K562 (cell line): ENCODE results near the gene SLC16A4. TPM values are rescaled to one million over a fixed set of nuclear protein-coding genes. Genes with fewer than 3 reads are reported as not detected.
A peak's percentile ranks its signal among the peaks of the same experiment; 100 is the strongest.

Source experiments
- ATAC-seq: fragments of 200-7000 bp; cut with Tn5 transposase; 3 replicates; pipeline ENCODE4 v1.9.1; 2020; ENCODE audit warnings: moderate library complexity
- BruUV-seq: library from RNA; stranded (reverse); fragments of 400-500 nt; replicated peaks from 2 replicates; lab custom pipeline; 2021; lab: Mats Ljungman, UMichigan
- CTCF ChIA-PET: fragments of 300-600 bp; formaldehyde crosslinking; extraction: SDS; loops from one replicate; lab custom pipeline; 2021; ENCODE audit warnings: low intra/inter-chr PET ratio; lab: Yijun Ruan, JAX
- POLR2A ChIA-PET: fragments of 300-600, 350-650 bp; sonication (Branson Sonifier 250); formaldehyde crosslinking; extraction: SDS; loops from one replicate; lab custom pipeline; 2021; ENCODE audit warnings: antibody characterized with exemption, inconsistent platforms; lab: Yijun Ruan, JAX
- DNase-seq, 4 experiments: peaks; one replicate each; pipeline versions ENCODE4 v3.0.0 to v3.0.0-alpha.2; 2011 to 2018; ENCODE audit warnings: low spot score in 3 of 4, mixed read lengths in 3 of 4; ENCODE audit errors: extremely low read depth in 1 of 4
- FAIRE-seq: peaks from 2 replicates; lab custom pipeline; 2011; peaks lifted over from hg19 to GRCh38; lab: Jason Lieb, UNC
- H2AFZ ChIP-seq: 2 replicates; pipeline ENCODE4 v1.6.0; 2011; ENCODE audit warnings: low read depth, low read length, control low read depth, inconsistent platforms
- H3K27ac ChIP-seq: fragments of 200-600 bp; 3 replicates; pipeline ENCODE4 v1.8.0; 2011; ENCODE audit warnings: low read depth, mild to moderate bottlenecking, control low read depth, inconsistent platforms, low read length, moderate library complexity, mixed read lengths; ENCODE audit errors: extremely low read depth
- H3K27me3 ChIP-seq, 2 experiments: fragments of 300-600 bp in 1 of 2; 2 replicates in 1 of 2; 3 replicates in 1 of 2; pipeline versions ENCODE4 v1.6.0 to v1.8.0; 2011; ENCODE audit warnings: inconsistent platforms in 2 of 2, low read length in 2 of 2, mild to moderate bottlenecking in 1 of 2, mixed read lengths in 1 of 2, moderate library complexity in 1 of 2; ENCODE audit not compliant: control insufficient read depth in 2 of 2, insufficient read depth in 2 of 2
- H3K36me3 ChIP-seq: fragments of 300-600 bp; 3 replicates; pipeline ENCODE4 v1.8.0; 2011; ENCODE audit warnings: mild to moderate bottlenecking, low read length, inconsistent platforms; ENCODE audit not compliant: control insufficient read depth, insufficient read depth
- H3K4me1 ChIP-seq, 2 experiments: fragments of 200-600 bp in 1 of 2; replicated peaks in 1 of 2; 2 replicates in 1 of 2; 3 replicates in 1 of 2; pipeline versions ENCODE4 v1.5.1 to v1.8.0; 2011; ENCODE audit warnings: inconsistent platforms in 2 of 2, low read length in 2 of 2, mild to moderate bottlenecking in 1 of 2, mixed read lengths in 1 of 2, moderate library complexity in 1 of 2; ENCODE audit not compliant: control insufficient read depth in 2 of 2, insufficient read depth in 2 of 2
- H3K4me2 ChIP-seq: 2 replicates; pipeline ENCODE4 v1.6.1; 2011; ENCODE audit warnings: low read length, control low read depth, inconsistent platforms, mixed read lengths; ENCODE audit not compliant: insufficient read depth
- H3K4me3 ChIP-seq: fragments of 200-600 bp; sonication (generic), shearing (Covaris generic); 2 replicates; pipeline ENCODE4 v1.5.1; 2016; ENCODE audit warnings: control low read depth, inconsistent platforms
- H3K79me2 ChIP-seq: fragments of 200-600 bp; 3 replicates; pipeline ENCODE4 v1.8.0; 2011; ENCODE audit warnings: low read length, inconsistent platforms; ENCODE audit not compliant: control insufficient read depth, insufficient read depth
- H3K9ac ChIP-seq, 2 experiments: 2 replicates each; pipeline versions ENCODE4 v1.6.0 to v1.6.1; 2011; ENCODE audit warnings: low read depth in 2 of 2, low read length in 2 of 2, control low read depth in 1 of 2, inconsistent platforms in 1 of 2, mild to moderate bottlenecking in 1 of 2, mixed read lengths in 1 of 2; ENCODE audit not compliant: insufficient read depth in 1 of 2
- H3K9me1 ChIP-seq: one replicate; pipeline ENCODE4 v1.6.0; 2011; ENCODE audit warnings: inconsistent platforms, mild to moderate bottlenecking, low read length, moderate library complexity; ENCODE audit not compliant: control insufficient read depth, insufficient read depth
- H3K9me3 ChIP-seq: replicated peaks from 2 replicates; pipeline ENCODE4 v1.5.1; 2011; ENCODE audit warnings: low read depth, low read length, inconsistent platforms; ENCODE audit not compliant: control insufficient read depth, insufficient read depth
- H4K20me1 ChIP-seq: replicated peaks from 2 replicates; pipeline ENCODE4 v1.6.1; 2011; ENCODE audit warnings: low read length, inconsistent platforms, mixed read lengths; ENCODE audit not compliant: control insufficient read depth, insufficient read depth
- BACH1 ChIP-seq: fragments of 200-800 bp; sonication (Bioruptor generic); IDR thresholded peaks from 2 replicates; pipeline ENCODE4 v1.6.1; 2016; ENCODE audit warnings: missing genetic modification characterization, missing compliant biosample characterization
- DPF2 ChIP-seq: fragments of 450-650 bp; IDR thresholded peaks from 2 replicates; pipeline ENCODE4 v1.6.1; 2016
- FOSL1 ChIP-seq: fragments of 200-800 bp; sonication (Bioruptor generic); conservative IDR thresholded peaks from 2 replicates; pipeline ENCODE4 v1.6.1; 2016; ENCODE audit warnings: missing genetic modification characterization, missing compliant biosample characterization
- JUND ChIP-seq, 2 experiments: IDR thresholded peaks; 2 replicates in 1 of 2; 3 replicates in 1 of 2; pipeline ENCODE4 v1.6.1; 2011; ENCODE audit warnings: borderline replicate concordance in 2 of 2, low read depth in 2 of 2, low read length in 2 of 2, improper control_type of control experiment in 1 of 2, missing biosample characterization in 1 of 2, missing genetic modification characterization in 1 of 2, missing genetic modification reagents in 1 of 2
- MEIS2 ChIP-seq: fragments of 450-650 bp; IDR thresholded peaks from 2 replicates; pipeline ENCODE4 v1.6.1; 2014; ENCODE audit warnings: mild to moderate bottlenecking; ENCODE audit not compliant: partially characterized antibody
- WGBS: fragments of 100-300 bp; shearing (Covaris generic); methylation state at CpG from one replicate; pipeline ENCODE4 v1.1.6; 2016; ENCODE audit warnings: low coverage, mixed read lengths; ENCODE audit not compliant: insufficient coverage; ENCODE audit errors: missing lambda C conversion rate; 5-methylcytosine and 5-hydroxymethylcytosine counted together
- in situ Hi-C: fragments of 300-500 bp; cut with MboI; formaldehyde crosslinking; loops from 4 replicates; pipeline ENCODE4 v1.15.0; 2018; ENCODE audit warnings: inconsistent platforms, mixed read lengths
- intact Hi-C: fragments of 100-400 bp; cut with micrococcal nuclease; formaldehyde crosslinking; loops from 2 replicates; pipeline ENCODE4 v1.14.2; 2022
- polyA plus RNA-seq, 8 experiments: library from polyadenylated mRNA; depleted of rRNA in 4 of 8; stranded (reverse) in 5 of 8; unstranded in 3 of 8; fragments of >200 nt; fragmentation: Nextera tagmentation in 2 of 8; fragmentation: Illumina TruSeq in 1 of 8; extraction: Ambion mirVana in 2 of 8; extraction: Trizol in 1 of 8; gene quantifications; 2 replicates each; pipeline versions ENCODE4 v1.2.1 to v1.2.3, GENCODE V29; 2011 to 2014; ENCODE audit warnings: inconsistent platforms in 1 of 8, missing spikeins in 1 of 8
- total RNA-seq, 7 experiments: library from RNA; depleted of rRNA in 6 of 7; stranded (reverse); fragments of >200 nt in 6 of 7; fragmentation: Illumina TruSeq in 2 of 7; extraction: Trizol in 2 of 7; gene quantifications; 2 replicates each; pipeline versions ENCODE4 v1.2.1 to v1.2.3, GENCODE V29; 2011 to 2021; ENCODE audit warnings: low replicate concordance in 1 of 7
- TF ChIP-seq, protein P1 (sequence below), 2 experiments: fragments of 450-650 bp in 1 of 2; sonication (generic) in 1 of 2; formaldehyde crosslinking in 1 of 2; IDR thresholded peaks in 1 of 2; conservative IDR thresholded peaks in 1 of 2; 2 replicates each; pipeline versions ENCODE4 v1.6.1 to v1.8.1; 2016 to 2023; ENCODE audit warnings: mild to moderate bottlenecking in 2 of 2, moderate library complexity in 2 of 2, inconsistent platforms in 1 of 2, missing genetic modification reagents in 1 of 2

Gene SLC16A4
- total and polyA plus RNA-seq, 9 of the 15 experiments (the other 6 are each of a cell fraction or from before 2014, with no cell fraction given), result 0.04 to 0.31 (median 0.18) TPM; not detected in 1

DNA sequence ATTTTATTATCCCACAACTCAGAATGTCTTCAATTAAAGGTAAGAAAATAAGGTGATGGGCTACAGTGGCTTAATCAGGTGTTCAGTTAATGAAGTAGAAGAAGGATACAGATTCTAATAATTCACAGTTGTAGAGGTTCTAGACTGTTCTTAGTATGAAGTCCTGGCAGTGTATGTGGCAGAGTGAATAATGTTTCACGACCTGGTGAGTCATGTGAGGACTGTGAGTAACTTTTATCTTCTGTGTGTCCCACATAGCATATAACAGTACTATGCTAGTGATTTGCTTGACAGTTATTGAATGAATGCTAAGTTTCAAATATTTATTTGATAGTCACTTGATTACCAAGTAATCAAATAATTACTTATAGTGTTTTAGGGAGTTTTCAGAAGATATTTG is 20.0 kb downstream of the SLC16A4 start:
- no peak overlapping the region for H3K4me3 ChIP-seq
- H3K9me1 ChIP-seq, result no peaks in the 10 kb centered on the region
- peaks cover 41% of the 10 kb centered on the region for H3K79me2 ChIP-seq
- H3K4me1 ChIP-seq, result no peaks in the 10 kb centered on the region; a peak in 1 of 5 replicates
- DNase-seq (peak in 1 of 4 experiments; percentile 23), ATAC-seq (peak; percentile 79), FAIRE-seq (no peak)
- intact Hi-C loops, result no loop called here
- in situ Hi-C loops, result no loop called here
- ChIA-PET POLR2A (interaction anchor here (0.6 to 3.2 kb wide), 2 partner anchors 11 to 43 kb away, joined by 3 to 13 read pairs; no protein-coding TSS in a partner anchor), CTCF (no interaction called here)
- no TSS peak for BruUV-seq
- H3K9me3 ChIP-seq, result no peaks in the 10 kb centered on the region
- TF ChIP-seq DPF2, result 0 out of 2 replicates have a peak, but pooled peaks have one; percentile 22
- peak; percentile 43 for TF ChIP-seq MEIS2
- TF ChIP-seq JUND (IDR thresholded peaks at IDR 0.05; ENCODE audit: borderline replicate concordance, low read depth, low read length), result peak; percentile 49; the same call in 1 of the 2 replicates
- peak; percentile 58; the same call in 1 of the 3 replicates for TF ChIP-seq JUND (tag; IDR thresholded peaks at IDR 0.05; ENCODE audit: borderline replicate concordance, low read depth, low read length)
- TF ChIP-seq FOSL1 (tag), result peak; percentile 88
- TF ChIP-seq, protein P1, sequence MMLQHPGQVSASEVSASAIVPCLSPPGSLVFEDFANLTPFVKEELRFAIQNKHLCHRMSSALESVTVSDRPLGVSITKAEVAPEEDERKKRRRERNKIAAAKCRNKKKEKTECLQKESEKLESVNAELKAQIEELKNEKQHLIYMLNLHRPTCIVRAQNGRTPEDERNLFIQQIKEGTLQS (IDR thresholded peaks at IDR 0.05), result peak; percentile 52; the same call in 1 of the 2 replicates
- TF ChIP-seq, protein P1 (CRISPR knock-in tag; conservative IDR thresholded peaks at IDR 0.05), result no peak
- TF ChIP-seq BACH1 (tag), result no peak
- no peaks in the 10 kb centered on the region for H3K27me3 ChIP-seq
- peaks cover 82% of the 10 kb centered on the region for H3K36me3 ChIP-seq
- 10% methylated on average over 1 of the region's 1 CpG for WGBS
- H3K27ac ChIP-seq, result peak overlapping the region; percentile 5; the same call in 1 of the 3 replicates
- H3K4me2 ChIP-seq, result no peak overlapping the region
- H4K20me1 ChIP-seq, result no peaks in the 10 kb centered on the region
- no peak overlapping the region; a peak in 1 of 4 replicates for H3K9ac ChIP-seq
- H2AFZ ChIP-seq, result no peak overlapping the region
